ENCODE data around the gene OR2T2.
"Not testable (repeated sequence)": the region's sequence is repeated elsewhere in the genome, so short reads cannot be mapped to it uniquely, and the experiment has no call there.

Gene OR2T2

GRCh38 chr1:248450466-248451145 is 5.2 kb downstream of the OR2T2 start:
- DNase-seq: not testable (repeated sequence)

- not testable (repeated sequence) for DNase-seq
Observed at GRCh38 chr1:248453619-248454018, 8.2 kb downstream of the OR2T2 start.

GRCh38 chr1:248455045-248455444 is 9.6 kb downstream of the OR2T2 start:
- DNase-seq: not testable (repeated sequence)

GRCh38 chr1:248456635-248457034 is 11.2 kb downstream of the OR2T2 start:
- not testable (repeated sequence) for DNase-seq

GRCh38 chr1:248459117-248459516 is 13.7 kb downstream of the OR2T2 start:
- not testable (repeated sequence) for DNase-seq

GRCh38 chr1:248471154-248471553 is 25.7 kb downstream of the OR2T2 start:
- DNase-seq: no peak

GRCh38 chr1:248472111-248472510 is 26.7 kb downstream of the OR2T2 start:
- not testable (repeated sequence) for DNase-seq

GRCh38 chr1:248473051-248473450 is 27.6 kb downstream of the OR2T2 start, which contains the start of gene OR2T3:
Gene OR2T3 (plus strand): TSS chr1:248473351. CDS start chr1:248473351, 0 bp downstream.
- not testable (repeated sequence) for DNase-seq

GRCh38 chr1:248475660-248476059 is 30.2 kb downstream of the OR2T2 start:
- DNase-seq: not testable (repeated sequence)

GRCh38 chr1:248481686-248482579 is 36.5 kb downstream of the OR2T2 start:
- not testable (repeated sequence) for DNase-seq

- DNase-seq: not testable (repeated sequence)
Observed at GRCh38 chr1:248488289-248488688, 42.9 kb downstream of the OR2T2 start, which contains the start of gene OR2T5. Gene OR2T5 (plus strand): TSS chr1:248488589. CDS start chr1:248488589, 0 bp downstream.

- not testable (repeated sequence) for DNase-seq
Observed at GRCh38 chr1:248496661-248497060, 51.2 kb downstream of the OR2T2 start.

GRCh38 chr1:248500305-248501035 is 55.0 kb downstream of the OR2T2 start:
- not testable (repeated sequence) for DNase-seq
